ENCODE measurements around the gene BLCAP. TPM values are rescaled to one million over a fixed set of nuclear protein-coding genes. Genes with fewer than 3 reads are reported as not detected.
"Not testable (repeated sequence)": the region's sequence is repeated elsewhere in the genome, so short reads cannot be mapped to it uniquely, and the experiment has no call there.

The BLCAP gene
- total and polyA plus RNA-seq, 4 experiments from 2014 or later: 63.7 to 97.4 (median 84.6) TPM

- peaks cover 0 to 5% of the 10 kb centered on the region in 2 donors for H3K36me3 Mint-ChIP-seq
- H3K4me1 Mint-ChIP-seq: no peaks in the 10 kb centered on the region
- Histone ChIP-seq H3K27me3 (ENCODE audit: insufficient read depth, low read length) (no peaks in the 10 kb centered on the region), H3K36me3 (ENCODE audit: insufficient read depth, low read length) (no peaks in the 10 kb centered on the region), H3K9me3 (ENCODE audit: control insufficient read depth in 1 of 2, low read length in 2 of 2) (no peaks in the 10 kb centered on the region), H3K4me3 (ENCODE audit: low read length in 2 of 2) (no peak overlapping the region), H3K4me1 (ENCODE audit: insufficient read depth, low read length) (no peaks in the 10 kb centered on the region), H3K27ac (ENCODE audit: low read depth, low read length) (no peak overlapping the region)
- peaks cover 0 to 7% (median 0%) of the 10 kb centered on the region in 8 donors for H3K9me3 Mint-ChIP-seq
- H3K4me3 Mint-ChIP-seq: no peak overlapping the region
- DNase-seq: no peak
- peaks cover 11 to 14% of the 10 kb centered on the region in 2 donors for H3K27me3 Mint-ChIP-seq
- intact Hi-C loops (cut with micrococcal nuclease): no loop called here
- H3K27ac Mint-ChIP-seq: no peak overlapping the region
- ChIA-PET CTCF (ENCODE audit: partially characterized antibody) (no interaction called here), POLR2A (ENCODE audit: partially characterized antibody) (no interaction called here)
Observed at GRCh38 chr20:37479925-37480691, 47.6 kb downstream of the BLCAP start.

GRCh38 chr20:37479266-37479665 lies 48.4 kb downstream of the BLCAP start:
- Histone ChIP-seq H3K36me3 (ENCODE audit: insufficient read depth, low read length) (no peaks in the 10 kb centered on the region), H3K27ac (ENCODE audit: low read depth, low read length) (no peak overlapping the region), H3K4me1 (ENCODE audit: insufficient read depth, low read length) (no peaks in the 10 kb centered on the region), H3K4me3 (ENCODE audit: low read length in 2 of 2) (no peak overlapping the region), H3K27me3 (ENCODE audit: insufficient read depth, low read length) (no peaks in the 10 kb centered on the region), H3K9me3 (ENCODE audit: control insufficient read depth in 1 of 2, low read length in 2 of 2) (no peaks in the 10 kb centered on the region)
- no peak overlapping the region for H3K27ac Mint-ChIP-seq
- CTCF ChIA-PET (ENCODE audit: partially characterized antibody): no interaction called here
- no peak for DNase-seq
- H3K27me3 Mint-ChIP-seq: peaks cover 13 to 14% of the 10 kb centered on the region in 2 donors
- intact Hi-C loops (cut with micrococcal nuclease): no loop called here
- POLR2A ChIA-PET (ENCODE audit: partially characterized antibody): no interaction called here
- H3K36me3 Mint-ChIP-seq: peaks cover 0 to 3% of the 10 kb centered on the region in 2 donors
- peaks cover 0 to 7% (median 0%) of the 10 kb centered on the region in 8 donors for H3K9me3 Mint-ChIP-seq
- no peaks in the 10 kb centered on the region for H3K4me1 Mint-ChIP-seq
- no peak overlapping the region for H3K4me3 Mint-ChIP-seq

GRCh38 chr20:37477041-37477440 lies 50.6 kb downstream of the BLCAP start:
- H3K4me1 ChIP-seq (ENCODE audit: insufficient read depth, low read length): no peaks in the 10 kb centered on the region
- H3K4me1 Mint-ChIP-seq: no peaks in the 10 kb centered on the region
- H3K36me3 ChIP-seq (ENCODE audit: insufficient read depth, low read length): no peaks in the 10 kb centered on the region
- intact Hi-C loops (cut with micrococcal nuclease): no loop called here
- CTCF ChIA-PET (ENCODE audit: partially characterized antibody): no interaction called here
- H3K36me3 Mint-ChIP-seq: no peaks in the 10 kb centered on the region
- H3K9me3 ChIP-seq (ENCODE audit: control insufficient read depth in 1 of 2, low read length in 2 of 2): no peaks in the 10 kb centered on the region
- no peak overlapping the region for H3K27ac Mint-ChIP-seq
- no peaks in the 10 kb centered on the region for H3K27me3 ChIP-seq (ENCODE audit: insufficient read depth, low read length)
- H3K27ac ChIP-seq (ENCODE audit: low read depth, low read length): no peak overlapping the region
- peaks cover 0 to 7% (median 0%) of the 10 kb centered on the region in 8 donors for H3K9me3 Mint-ChIP-seq
- POLR2A ChIA-PET (ENCODE audit: partially characterized antibody): no interaction called here
- H3K4me3 Mint-ChIP-seq: no peak overlapping the region
- DNase-seq: no peak
- H3K4me3 ChIP-seq (ENCODE audit: low read length in 2 of 2): no peak overlapping the region
- H3K27me3 Mint-ChIP-seq: peaks cover 8 to 11% of the 10 kb centered on the region in 2 donors

- H3K4me1 ChIP-seq (ENCODE audit: insufficient read depth, low read length): no peaks in the 10 kb centered on the region
- no peaks in the 10 kb centered on the region for H3K36me3 Mint-ChIP-seq
- no peak overlapping the region for H3K27ac ChIP-seq (ENCODE audit: low read depth, low read length)
- H3K9me3 ChIP-seq (ENCODE audit: control insufficient read depth in 1 of 2, low read length in 2 of 2): no peaks in the 10 kb centered on the region
- H3K4me3 ChIP-seq (ENCODE audit: low read length in 2 of 2): no peak overlapping the region
- no peaks in the 10 kb centered on the region for H3K36me3 ChIP-seq (ENCODE audit: insufficient read depth, low read length)
- CTCF ChIA-PET (ENCODE audit: partially characterized antibody): no interaction called here
- no peaks in the 10 kb centered on the region for H3K4me1 Mint-ChIP-seq
- POLR2A ChIA-PET (ENCODE audit: partially characterized antibody): no interaction called here
- peaks cover 5% of the 10 kb centered on the region in 2 donors for H3K27me3 Mint-ChIP-seq
- H3K9me3 Mint-ChIP-seq: peaks cover 0 to 7% (median 0%) of the 10 kb centered on the region in 8 donors
- H3K4me3 Mint-ChIP-seq: no peak overlapping the region
- intact Hi-C loops (cut with micrococcal nuclease): no loop called here
- no peaks in the 10 kb centered on the region for H3K27me3 ChIP-seq (ENCODE audit: insufficient read depth, low read length)
- H3K27ac Mint-ChIP-seq: no peak overlapping the region
- no peak for DNase-seq
Observed at GRCh38 chr20:37475252-37475651, 52.4 kb downstream of the BLCAP start.

GRCh38 chr20:37474386-37474785 lies 53.3 kb downstream of the BLCAP start:
- peaks cover 0 to 9% (median 0%) of the 10 kb centered on the region in 8 donors for H3K9me3 Mint-ChIP-seq
- no peak overlapping the region for H3K27ac ChIP-seq (ENCODE audit: low read depth, low read length)
- ChIA-PET CTCF (ENCODE audit: partially characterized antibody) (no interaction called here), POLR2A (ENCODE audit: partially characterized antibody) (no interaction called here)
- intact Hi-C loops (cut with micrococcal nuclease): no loop called here
- H3K36me3 Mint-ChIP-seq: no peaks in the 10 kb centered on the region
- no peaks in the 10 kb centered on the region for H3K27me3 ChIP-seq (ENCODE audit: insufficient read depth, low read length)
- no peaks in the 10 kb centered on the region for H3K4me1 Mint-ChIP-seq
- H3K27me3 Mint-ChIP-seq: peaks cover 3 to 5% of the 10 kb centered on the region in 2 donors
- no peaks in the 10 kb centered on the region for H3K9me3 ChIP-seq (ENCODE audit: control insufficient read depth in 1 of 2, low read length in 2 of 2)
- H3K4me3 Mint-ChIP-seq: no peak overlapping the region
- no peak overlapping the region for H3K27ac Mint-ChIP-seq
- H3K4me3 ChIP-seq (ENCODE audit: low read length in 2 of 2): no peak overlapping the region
- no peak for DNase-seq
- H3K36me3 ChIP-seq (ENCODE audit: insufficient read depth, low read length): no peaks in the 10 kb centered on the region
- no peaks in the 10 kb centered on the region for H3K4me1 ChIP-seq (ENCODE audit: insufficient read depth, low read length)

GRCh38 chr20:37473249-37474000 lies 54.3 kb downstream of the BLCAP start:
- Histone ChIP-seq H3K4me1 (ENCODE audit: insufficient read depth, low read length) (no peaks in the 10 kb centered on the region), H3K27me3 (ENCODE audit: insufficient read depth, low read length) (no peaks in the 10 kb centered on the region), H3K36me3 (ENCODE audit: insufficient read depth, low read length) (no peaks in the 10 kb centered on the region), H3K4me3 (ENCODE audit: low read length in 2 of 2) (no peak overlapping the region), H3K9me3 (ENCODE audit: control insufficient read depth in 1 of 2, low read length in 2 of 2) (no peaks in the 10 kb centered on the region), H3K27ac (ENCODE audit: low read depth, low read length) (no peak overlapping the region)
- Mint-ChIP-seq H3K27me3 (peaks cover 5 to 10% of the 10 kb centered on the region in 2 donors), H3K27ac (no peak overlapping the region), H3K36me3 (no peaks in the 10 kb centered on the region), H3K9me3 (peaks cover 0 to 9% (median 0%) of the 10 kb centered on the region in 8 donors), H3K4me1 (no peaks in the 10 kb centered on the region), H3K4me3 (no peak overlapping the region)
- intact Hi-C loops (cut with micrococcal nuclease): no loop called here
- no peak for DNase-seq
- ChIA-PET CTCF (ENCODE audit: partially characterized antibody) (no interaction called here), POLR2A (ENCODE audit: partially characterized antibody) (no interaction called here)

- H3K27ac Mint-ChIP-seq; H3K4me3 Mint-ChIP-seq; H3K27me3 ChIP-seq (ENCODE audit: insufficient read depth, low read length); H3K4me3 ChIP-seq (ENCODE audit: low read length in 2 of 2); H3K36me3 ChIP-seq (ENCODE audit: insufficient read depth, low read length); POLR2A ChIA-PET (ENCODE audit: partially characterized antibody); CTCF ChIA-PET (ENCODE audit: partially characterized antibody); H3K4me1 Mint-ChIP-seq; intact Hi-C loops (cut with micrococcal nuclease); H3K4me1 ChIP-seq (ENCODE audit: insufficient read depth, low read length); H3K36me3 Mint-ChIP-seq; DNase-seq; H3K9me3 Mint-ChIP-seq; H3K9me3 ChIP-seq (ENCODE audit: control insufficient read depth in 1 of 2, low read length in 2 of 2); H3K27ac ChIP-seq (ENCODE audit: low read depth, low read length): not testable (repeated sequence)
- H3K27me3 Mint-ChIP-seq: peaks cover 5 to 10% of the 10 kb centered on the region in 2 donors
Observed at GRCh38 chr20:37472435-37472834, 55.2 kb downstream of the BLCAP start.
